Stimulated activated CD4-positive, alpha-beta T cell treated with anti-CD3 and anti-CD28 coated beads, Interleukin-1b, Interleukin-23, amount 100 ng/mL, for 4 hours (primary cell): ENCODE results near the gene HEMGN.
"Not testable (repeated sequence)": the region's sequence is repeated elsewhere in the genome, so short reads cannot be mapped to it uniquely, and the experiment has no call there.

Source experiments
- DNase-seq, 2 donors: peaks; one replicate each; pipeline ENCODE4 v3.0.0-alpha.2; 2020; ENCODE audit warnings: low read depth in 2 of 2

Gene HEMGN

DNA sequence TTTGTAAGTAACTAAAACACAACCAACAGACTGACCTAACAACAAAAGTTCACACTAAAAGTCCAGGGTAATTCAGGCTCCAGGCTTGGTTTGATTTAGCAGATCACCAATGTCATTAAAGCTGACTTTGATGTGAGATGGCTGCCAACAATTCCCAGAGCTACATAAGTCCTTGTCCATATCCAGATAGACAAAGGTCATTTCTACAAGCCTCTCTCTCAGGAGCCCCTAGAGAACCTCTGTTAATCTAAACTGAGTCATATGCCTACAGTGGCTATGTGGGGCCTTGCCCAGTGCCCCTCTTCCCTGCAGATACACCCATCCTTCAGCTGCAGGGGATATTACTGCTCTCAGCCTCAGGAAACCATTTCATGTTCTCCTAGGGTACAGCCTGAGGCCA is 26.9 kb upstream of the HEMGN start:
- DNase-seq = no peak

DNA sequence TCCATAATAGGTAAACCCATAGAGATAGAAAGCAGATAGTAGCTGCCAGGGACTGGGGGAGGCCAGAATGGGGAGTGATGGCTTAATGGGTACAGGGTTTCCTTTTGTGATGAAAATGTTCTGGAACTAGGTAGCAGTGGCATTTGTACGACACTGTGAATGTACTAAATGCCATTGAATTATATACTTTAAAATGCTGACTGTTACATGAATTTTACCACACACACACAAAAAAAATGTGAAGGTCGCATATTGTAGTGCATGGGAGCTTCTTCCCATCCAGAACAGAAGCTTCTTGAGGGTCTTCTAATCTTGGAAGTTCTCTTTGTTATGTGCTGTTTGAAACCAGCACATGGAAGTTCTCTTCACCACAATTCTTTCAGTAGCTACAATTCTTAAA is 25.3 kb upstream of the HEMGN start:
- no peak for DNase-seq

DNA sequence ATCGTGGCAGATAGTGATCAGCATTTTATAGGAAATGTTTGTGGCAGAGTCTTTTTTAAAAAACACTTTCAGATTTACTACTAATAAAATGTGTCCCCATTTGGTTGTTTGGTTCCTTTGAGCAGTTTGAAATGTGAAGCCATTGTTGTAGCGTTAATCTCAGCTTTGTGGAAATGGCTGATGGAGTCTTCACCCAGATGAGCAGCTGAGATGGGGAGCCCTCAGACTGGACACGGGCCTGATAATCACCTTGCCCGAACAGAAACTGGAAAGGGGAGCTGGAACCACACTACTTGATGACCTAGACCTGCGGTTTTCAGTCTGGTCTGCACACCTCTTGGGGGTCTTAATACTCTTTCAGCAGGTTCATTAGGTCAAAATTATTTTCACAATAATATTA is 24.6 kb upstream of the HEMGN start:
- DNase-seq = no peak

DNA sequence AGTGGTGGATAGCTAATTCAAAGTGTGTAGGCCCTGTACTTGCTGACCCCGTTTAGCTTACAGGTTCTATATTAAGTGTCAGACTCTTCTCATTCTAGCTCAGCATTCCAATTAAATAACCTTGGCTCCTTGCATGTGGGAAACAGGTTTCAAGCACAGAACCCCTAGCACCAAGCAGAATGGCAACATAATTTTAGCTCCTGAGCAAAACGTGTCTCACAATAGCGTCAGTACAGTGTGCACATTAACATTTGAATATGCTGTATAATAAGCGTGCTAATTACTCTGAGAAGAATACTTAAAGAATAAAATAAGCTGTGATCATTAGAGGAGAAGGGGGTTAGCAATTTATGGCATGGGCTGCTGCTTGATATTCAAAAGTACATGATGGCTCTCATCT is 24.2 kb upstream of the HEMGN start:
- no peak for DNase-seq

DNA sequence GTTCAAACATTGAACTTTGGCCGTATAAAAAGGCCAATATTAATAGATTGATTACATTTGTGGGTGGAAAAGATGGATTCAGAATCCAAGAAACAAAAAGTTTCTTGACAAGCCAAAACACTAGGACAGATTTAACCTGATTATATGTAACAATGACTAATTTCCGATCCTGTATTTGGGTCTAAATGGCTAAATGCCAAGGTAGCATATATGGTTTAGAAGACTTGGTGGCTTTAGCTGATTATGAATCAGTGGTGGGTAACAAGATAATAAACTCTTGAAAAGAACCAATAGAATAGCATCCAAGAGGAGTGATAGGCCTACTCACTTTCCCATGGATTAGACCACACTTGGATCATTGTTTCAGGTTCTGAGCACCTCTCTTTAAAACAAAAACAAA is 23.4 kb upstream of the HEMGN start:
- no peak for DNase-seq

DNA sequence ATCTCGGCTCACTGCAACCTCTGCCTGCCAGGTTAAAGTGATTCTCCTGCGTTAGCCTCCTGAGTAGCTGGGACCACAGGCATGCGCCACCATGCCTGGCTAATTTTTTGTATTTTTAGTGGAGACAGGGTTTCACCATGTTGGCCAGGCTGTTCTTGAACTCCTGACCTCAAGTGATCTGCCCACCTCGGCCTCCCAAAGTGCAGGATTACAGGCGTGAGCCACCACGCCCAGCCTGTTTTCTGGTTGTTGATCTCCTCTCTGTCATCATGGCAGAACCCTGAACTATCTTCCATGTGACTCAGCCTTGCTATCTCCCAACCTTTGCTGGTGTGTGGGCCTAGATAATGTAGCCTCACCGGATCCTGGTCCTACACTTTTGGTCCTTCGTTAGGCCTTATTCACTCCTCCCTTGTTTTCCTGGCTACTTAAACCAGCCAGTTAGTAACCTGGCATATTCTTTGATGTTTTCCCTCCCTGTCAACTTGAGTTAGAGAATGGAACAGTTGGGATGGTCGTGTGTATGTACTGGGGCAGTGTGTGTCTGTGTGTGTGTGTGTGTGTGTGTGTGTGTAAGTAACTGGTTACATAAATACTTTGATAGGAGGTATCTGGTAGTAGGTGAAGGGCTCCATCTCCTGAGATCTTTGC is 22.8 kb upstream of the HEMGN start:
- not testable (repeated sequence) for DNase-seq

DNA sequence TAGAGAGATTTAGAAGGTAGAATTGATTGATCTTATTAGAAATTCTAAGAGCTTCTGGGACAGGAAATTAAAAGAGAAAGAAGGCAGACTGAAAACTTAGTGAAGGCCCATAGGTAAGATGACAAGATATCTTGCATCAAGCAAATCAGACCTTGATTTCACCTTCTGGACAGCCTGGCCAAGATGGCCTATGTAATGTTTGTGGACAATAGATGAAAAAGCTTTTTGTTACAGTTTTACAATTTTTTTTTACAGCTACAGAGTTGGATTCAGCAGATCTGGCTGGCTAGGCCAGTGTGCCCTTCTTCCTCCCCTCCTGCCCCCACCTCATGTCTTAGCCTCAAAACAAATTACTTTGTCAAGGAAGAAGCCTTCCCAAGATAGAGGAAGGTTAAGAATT is 21.6 kb upstream of the HEMGN start:
- no peak for DNase-seq

DNA sequence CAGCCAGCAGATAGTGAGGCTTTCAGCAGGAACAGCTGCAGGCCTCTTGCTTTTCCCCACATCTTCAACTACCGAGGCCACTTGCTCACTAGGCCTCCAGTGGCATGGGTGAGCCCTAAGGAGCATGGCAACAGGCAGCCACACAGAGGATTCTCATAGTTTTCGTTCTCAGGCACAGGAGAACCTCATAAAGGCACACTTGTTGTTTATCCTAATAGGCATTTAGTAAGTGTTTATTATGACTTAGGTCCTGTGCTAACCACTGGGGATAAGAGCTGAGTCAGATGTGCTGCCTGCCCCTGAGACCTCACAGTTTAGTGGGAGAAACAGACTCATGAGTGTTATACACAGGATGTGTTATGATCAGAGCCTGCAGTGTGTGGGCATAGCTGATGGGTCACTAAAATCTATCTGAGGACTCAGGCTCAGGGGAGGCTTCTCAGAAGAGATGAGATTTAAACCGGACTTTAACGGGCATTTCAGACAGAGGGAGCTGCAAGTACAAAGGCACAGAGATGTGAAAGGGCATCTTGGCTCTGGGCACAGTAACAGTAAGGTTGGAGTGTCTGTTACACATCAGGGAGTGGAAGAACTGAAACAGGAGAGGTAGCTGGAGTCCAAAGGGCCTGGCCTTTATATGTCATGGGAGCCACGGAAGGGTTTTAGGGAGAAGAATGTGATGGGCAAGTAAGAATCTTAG is 21.0 kb upstream of the HEMGN start:
- no peak for DNase-seq

DNA sequence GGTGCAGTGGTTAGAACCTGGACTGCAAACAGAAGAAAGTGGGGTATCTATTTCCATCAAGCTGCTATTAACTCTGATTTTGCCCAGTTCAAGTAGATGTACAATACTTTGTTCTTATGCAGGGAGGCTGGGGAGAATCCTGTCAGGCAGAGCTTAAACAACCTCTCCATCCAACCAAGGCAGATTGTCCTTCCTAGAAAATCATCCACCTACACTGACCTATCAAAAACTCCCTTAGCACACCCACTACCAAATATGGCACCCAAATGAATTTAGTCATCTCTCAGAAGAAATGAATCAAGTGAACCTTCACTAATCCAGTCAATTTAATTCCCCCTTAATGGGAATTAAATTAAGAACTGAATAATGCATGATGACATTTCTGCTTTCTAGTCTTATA is 18.4 kb upstream of the HEMGN start:
- DNase-seq = no peak

DNA sequence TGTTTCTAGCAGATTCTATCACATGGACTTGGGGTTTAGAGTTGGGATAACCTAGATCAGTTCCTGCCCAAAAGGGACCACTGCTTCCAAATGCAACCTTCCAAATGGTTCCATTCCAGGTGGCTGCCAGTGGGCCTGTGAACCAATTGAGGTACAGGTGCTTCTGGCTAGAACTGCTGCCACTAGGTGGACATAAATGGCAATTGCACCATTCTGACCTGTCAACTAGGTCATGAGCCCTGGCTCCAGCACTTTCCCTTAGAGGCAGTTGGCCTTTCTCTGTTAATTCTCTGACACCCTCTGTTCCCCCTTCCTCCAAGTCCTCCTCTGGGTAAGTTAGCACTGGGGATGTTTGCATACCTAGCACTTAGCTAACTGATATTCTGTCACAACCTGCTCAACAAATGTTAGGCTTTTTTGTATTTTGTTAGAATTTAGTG is 16.6 kb upstream of the HEMGN start:
- DNase-seq = peak; percentile 14 to 28

DNA sequence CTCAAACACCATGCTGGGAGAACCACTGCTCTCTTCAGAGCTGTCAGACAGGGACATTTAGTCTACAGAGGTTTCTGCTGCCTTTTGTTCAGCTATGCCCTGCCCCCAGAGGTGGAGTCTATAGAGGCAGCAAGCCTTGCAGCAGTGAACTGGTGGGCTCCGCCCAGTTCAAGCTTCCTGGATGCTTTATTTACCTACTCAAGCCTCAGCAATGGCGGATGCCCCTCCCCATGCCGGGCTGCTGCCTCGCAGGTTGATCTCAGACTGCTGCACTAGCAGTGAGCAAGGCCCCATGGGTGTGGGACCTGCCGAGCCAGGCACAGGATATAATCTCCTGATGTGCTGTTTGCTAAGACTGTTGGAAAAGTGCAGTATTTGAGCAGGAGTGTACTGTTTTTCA is 12.9 kb upstream of the HEMGN start:
- not testable (repeated sequence) for DNase-seq

DNA sequence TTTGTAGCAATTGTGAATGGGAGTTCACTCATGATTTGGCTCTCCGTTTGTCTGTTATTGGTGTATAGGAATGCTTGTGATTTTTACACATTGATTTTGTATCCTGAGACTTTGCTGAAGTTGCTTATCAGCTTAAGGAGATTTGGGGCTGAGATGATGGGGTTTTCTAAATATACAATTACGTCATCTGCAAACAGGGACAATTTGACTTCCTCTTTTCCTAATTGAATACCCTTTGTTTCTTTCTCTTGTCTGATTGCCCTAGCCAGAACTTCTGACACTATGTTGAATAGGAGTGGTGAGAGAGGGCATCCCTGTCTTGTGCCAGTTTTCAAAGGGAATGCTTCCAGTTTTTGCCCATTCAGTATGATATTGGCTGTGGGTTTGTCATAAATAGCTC is 9.1 kb upstream of the HEMGN start:
- not testable (repeated sequence) for DNase-seq

DNA sequence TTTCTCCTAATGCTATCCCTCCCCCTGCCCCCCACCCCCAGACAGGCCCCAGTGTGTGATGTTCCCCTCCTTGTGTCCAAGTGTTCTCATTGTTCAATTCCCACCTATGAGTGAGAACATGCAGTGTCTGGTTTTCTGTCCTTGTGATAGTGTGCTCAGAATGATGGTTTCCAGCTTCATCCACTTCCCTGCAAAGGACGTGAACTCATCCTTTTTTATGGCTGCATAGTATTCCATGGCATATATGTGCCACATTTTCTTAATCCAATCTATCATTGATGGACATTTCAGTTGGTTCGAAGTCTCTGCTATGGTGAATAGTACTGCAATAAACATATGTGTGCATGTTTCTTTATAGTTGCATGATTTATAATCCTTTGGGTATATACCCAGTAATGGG is 7.5 kb upstream of the HEMGN start:
- not testable (repeated sequence) for DNase-seq

DNA sequence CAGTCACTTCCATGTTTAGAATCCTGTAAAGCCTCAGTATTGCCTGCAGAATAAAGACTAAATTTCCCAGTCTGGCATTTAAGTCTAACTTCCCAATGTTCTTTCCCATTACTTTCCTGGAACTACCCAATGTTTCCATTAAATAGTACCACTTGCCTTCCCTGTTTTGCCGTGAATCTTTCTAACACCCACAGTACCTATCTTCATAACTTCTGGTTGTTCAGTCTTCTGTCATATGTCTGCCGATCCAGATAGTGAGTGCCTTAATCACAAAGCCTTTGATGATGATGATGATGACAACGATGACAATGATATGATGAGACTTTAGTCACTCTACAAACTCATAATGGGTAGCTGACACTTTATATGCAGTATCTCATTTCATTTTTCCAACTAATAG is 6.6 kb upstream of the HEMGN start:
- no peak for DNase-seq

DNA sequence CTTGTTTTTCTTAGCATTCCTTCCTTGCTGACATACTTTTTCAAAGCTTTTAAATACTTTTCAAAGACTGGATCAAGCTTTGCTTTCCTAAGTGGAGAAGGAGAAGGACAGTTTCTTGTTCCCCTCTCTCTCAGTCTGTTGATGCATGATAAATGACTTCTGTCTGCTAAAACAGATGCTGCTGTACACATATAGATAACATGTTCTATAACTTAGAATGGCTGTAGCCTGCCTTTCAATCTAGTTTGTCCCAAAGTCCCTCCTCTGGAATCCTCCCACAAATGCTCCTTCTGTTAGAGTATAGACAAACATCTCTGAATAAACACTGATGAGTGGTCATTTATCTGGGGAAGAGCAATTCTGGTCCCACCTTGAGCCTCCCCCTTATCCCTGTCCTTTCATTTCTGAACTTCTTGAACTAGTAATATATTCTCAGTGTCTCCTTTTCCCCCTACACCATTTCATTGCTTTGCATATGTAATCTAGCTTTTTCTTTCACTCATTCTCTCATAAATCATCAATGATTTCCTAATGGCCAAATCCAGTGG is 5.4 kb upstream of the HEMGN start:
- DNase-seq = no peak

DNA sequence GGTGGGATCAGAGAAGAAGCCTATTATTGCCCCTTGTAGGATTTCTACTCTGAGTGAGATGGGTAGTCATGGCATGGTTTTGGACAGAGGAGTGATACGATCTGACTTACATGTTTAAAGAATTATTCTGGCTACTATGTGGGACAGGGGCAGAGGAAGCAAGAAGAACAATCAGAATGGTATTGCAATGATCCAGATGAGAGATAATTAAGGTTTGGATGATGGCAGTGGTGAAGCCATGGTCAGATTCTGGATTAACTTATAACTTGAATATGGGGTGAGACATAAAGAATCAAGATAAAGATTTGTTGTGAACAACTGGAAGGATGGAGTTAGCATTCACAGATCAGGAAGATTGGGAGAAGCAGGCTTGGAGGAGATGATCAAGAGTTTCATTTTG is 3.4 kb upstream of the HEMGN start:
- DNase-seq = no peak

DNA sequence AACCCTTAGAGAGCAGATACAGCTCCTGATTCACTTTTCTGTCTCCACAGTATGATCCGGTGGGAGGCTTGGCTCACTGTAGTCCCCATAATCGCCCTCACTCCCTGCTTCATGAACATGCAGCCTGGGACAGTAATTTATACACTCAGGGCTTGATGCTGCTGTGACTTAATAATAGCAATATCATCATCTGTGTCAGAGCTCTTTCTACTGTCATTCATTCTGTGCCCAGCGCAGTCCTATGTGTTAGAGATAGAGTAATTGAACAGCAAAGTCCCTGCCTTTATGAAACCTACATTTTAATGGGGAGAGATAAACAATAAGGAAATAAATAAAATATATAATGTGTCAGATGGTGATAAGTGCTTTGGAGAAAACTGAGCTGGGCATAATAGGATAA is 2.8 kb upstream of the HEMGN start:
- no peak for DNase-seq

DNA sequence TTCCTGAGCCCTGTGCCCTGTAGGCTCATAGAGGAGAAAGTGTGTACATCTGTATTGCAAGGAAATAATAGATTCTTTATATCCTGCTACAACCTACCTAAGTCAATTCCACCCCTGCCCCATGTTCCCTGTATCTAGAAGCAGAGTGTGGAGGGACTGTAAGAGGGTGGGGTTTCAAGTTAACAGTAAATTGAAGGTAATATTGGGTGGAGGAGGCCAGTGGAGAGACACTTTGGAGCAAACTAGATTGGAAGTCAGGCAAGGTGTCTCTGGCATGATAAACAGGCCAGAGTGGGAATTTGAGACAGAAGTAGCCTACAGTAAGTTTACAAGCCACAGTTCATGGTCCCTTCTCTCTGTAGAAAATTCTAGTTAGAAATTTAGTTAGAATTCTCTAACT is 2.3 kb upstream of the HEMGN start:
- no peak for DNase-seq

DNA sequence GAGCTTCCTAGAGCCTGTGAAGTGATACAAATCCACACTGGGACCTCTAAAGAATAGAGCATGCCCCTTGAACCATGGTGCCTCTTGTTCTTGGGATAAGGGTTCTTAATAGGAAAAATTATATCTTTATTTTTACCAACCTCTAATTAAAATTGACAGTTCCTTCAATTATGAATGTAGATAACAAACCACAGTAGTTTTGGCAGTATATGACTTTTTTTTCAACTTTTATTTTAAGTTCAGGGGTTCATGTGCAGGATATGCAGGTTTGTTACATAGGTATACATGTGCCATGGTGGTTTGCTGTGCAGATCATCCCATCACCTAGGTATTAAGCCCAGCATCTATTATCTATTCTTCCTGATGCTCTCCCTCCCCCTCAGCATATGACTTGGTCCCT is 974 bp downstream of the HEMGN start:
- DNase-seq = no peak

DNA sequence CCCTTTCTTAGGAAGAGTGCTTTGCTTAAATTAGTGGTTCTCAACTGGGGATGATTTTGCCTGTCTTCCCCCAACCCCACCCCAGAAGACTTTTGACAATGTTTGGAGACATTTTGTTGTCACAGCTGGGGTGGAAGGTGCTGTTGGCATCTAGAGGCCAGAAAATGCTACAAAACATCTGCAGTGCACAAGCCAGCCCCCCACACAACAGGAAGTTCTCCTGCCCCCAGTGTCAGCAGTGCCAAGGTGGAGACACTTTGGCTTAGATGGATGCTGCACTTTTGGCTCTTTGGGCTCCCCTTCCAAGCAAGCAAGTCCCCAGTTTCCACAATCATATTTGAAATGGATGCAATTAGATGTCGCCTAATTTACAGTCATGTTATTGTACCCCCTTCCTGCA is 2.7 kb downstream of the HEMGN start:
- DNase-seq = no peak

DNA sequence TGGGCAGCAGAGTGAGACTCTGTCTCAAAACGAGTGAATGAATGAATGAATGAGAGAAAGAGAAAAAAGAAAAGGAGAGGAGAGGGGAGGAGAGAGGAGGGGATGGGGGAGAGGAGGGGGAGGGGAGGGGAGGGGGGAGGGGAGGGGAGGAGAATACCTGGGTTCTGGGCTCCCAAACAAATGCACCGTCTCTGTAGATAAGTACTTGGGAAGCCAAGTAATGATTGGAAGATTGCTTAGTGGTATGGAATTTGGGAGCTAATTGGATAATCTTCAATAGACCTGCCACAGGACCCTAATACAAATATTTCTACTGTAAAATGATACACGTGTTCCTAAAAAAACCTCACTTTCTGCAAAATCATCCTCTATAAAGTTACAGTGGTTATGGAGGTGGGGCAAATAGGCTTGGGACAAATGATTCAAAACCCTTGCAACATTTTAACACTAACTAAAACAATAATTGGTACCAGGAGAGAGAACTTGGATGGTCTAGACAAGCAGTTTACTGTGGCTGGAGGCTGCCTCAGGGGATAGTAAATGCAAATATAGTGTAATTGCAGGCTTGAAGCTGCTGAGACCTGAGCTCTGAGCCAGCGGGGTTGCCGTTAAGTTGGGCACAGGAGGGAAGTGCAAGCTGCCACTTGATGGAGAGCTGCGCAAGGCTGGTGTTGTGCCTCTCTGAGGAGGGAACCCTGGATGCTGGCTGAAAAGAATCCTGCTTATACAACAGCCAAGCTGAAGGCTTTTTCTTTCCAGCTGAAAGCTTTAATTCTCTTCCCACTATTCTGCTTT is 3.5 kb downstream of the HEMGN start:
- no peak for DNase-seq

DNA sequence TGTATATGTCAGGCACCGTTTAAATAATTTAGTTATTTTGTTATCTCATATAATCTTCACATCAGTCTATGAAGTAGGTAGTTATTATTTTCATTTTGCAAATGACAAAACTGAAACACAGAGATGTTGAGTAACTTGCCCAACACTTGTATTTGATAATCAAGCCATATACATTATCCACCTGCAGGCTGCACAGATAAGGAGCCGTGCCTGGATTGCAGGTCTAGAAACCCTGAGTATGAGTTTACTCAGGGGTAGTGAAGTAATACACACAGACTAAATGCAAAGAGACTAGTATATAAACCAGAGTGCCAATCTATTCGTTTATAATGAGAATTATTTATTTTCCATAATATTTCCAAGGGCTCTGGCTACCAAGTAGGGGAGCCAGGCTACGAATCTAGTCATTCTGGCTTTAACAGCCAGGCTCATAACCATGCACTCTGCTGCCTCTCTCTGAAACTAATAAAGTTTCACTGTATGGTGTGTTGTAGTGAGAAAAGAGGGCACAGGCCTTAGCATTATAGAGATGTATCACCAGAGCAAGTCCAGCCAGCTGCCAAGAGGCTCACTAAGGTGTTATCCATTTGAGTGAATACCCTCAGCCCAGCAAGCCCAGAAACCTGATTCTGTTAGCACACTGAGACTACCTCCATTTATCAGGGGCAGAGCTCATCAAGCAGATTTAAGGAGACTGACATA is 4.5 kb downstream of the HEMGN start:
- DNase-seq = no peak
